HG02981 (cell line): ENCODE data around the gene SLC5A1.
"Not testable (repeated sequence)": the region's sequence is repeated elsewhere in the genome, so short reads cannot be mapped to it uniquely, and the experiment has no call there.

Experiments used
- ATAC-seq: cut with Tn5 transposase; IDR thresholded peaks from one replicate; pipeline ENCODE4 v1.9.1; 2021; ENCODE audit warnings: mild to moderate bottlenecking, moderate library complexity; ENCODE audit not compliant: unreplicated experiment

Gene SLC5A1

GRCh38 chr22:32083814-32084213 lies 40.8 kb downstream of the SLC5A1 start:
- ATAC-seq: no peak

- no peak for ATAC-seq
Measured at GRCh38 chr22:32088084-32088483, 45.0 kb downstream of the SLC5A1 start.

GRCh38 chr22:32097018-32097417 lies 54.0 kb downstream of the SLC5A1 start:
- ATAC-seq: no peak

- no peak for ATAC-seq
Measured at GRCh38 chr22:32097881-32098499, 54.9 kb downstream of the SLC5A1 start.

- no peak for ATAC-seq
Measured at GRCh38 chr22:32100711-32101110, 57.6 kb downstream of the SLC5A1 start.

GRCh38 chr22:32103658-32104315 lies 60.7 kb downstream of the SLC5A1 start:
- ATAC-seq: no peak

- no peak for ATAC-seq
Measured at GRCh38 chr22:32106930-32107329, 63.9 kb downstream of the SLC5A1 start.

GRCh38 chr22:32112380-32112779 lies 69.3 kb downstream of the SLC5A1 start:
- ATAC-seq: no peak

GRCh38 chr22:32119568-32120235 lies 76.6 kb downstream of the SLC5A1 start:
- ATAC-seq: no peak

- no peak for ATAC-seq
Measured at GRCh38 chr22:32120603-32121002, 77.5 kb downstream of the SLC5A1 start.

- no peak for ATAC-seq
Measured at GRCh38 chr22:32122899-32123298, 79.8 kb downstream of the SLC5A1 start.

- no peak for ATAC-seq
Measured at GRCh38 chr22:32123657-32124056, 80.6 kb downstream of the SLC5A1 start.

GRCh38 chr22:32127904-32128303 lies 84.8 kb downstream of the SLC5A1 start:
- no peak for ATAC-seq

- ATAC-seq: no peak
Measured at GRCh38 chr22:32130464-32130863, 87.4 kb downstream of the SLC5A1 start.

GRCh38 chr22:32132126-32132525 lies 89.1 kb downstream of the SLC5A1 start:
- no peak for ATAC-seq

- ATAC-seq: no peak
Measured at GRCh38 chr22:32132783-32133182, 89.7 kb downstream of the SLC5A1 start.

- ATAC-seq: not testable (repeated sequence)
Measured at GRCh38 chr22:32134796-32135195, 91.7 kb downstream of the SLC5A1 start.

GRCh38 chr22:32135958-32136357 lies 92.9 kb downstream of the SLC5A1 start:
- not testable (repeated sequence) for ATAC-seq

- ATAC-seq: not testable (repeated sequence)
Measured at GRCh38 chr22:32136881-32137280, 93.8 kb downstream of the SLC5A1 start.

- ATAC-seq: not testable (repeated sequence)
Measured at GRCh38 chr22:32137731-32138324, 94.8 kb downstream of the SLC5A1 start.

GRCh38 chr22:32138576-32138975 lies 95.5 kb downstream of the SLC5A1 start:
- ATAC-seq: not testable (repeated sequence)

- not testable (repeated sequence) for ATAC-seq
Measured at GRCh38 chr22:32140688-32141087, 97.6 kb downstream of the SLC5A1 start.
